K562 (cell line): ENCODE data around the gene ITGA1. TPM values are rescaled to one million over a fixed set of nuclear protein-coding genes. Genes with fewer than 3 reads are reported as not detected.

Experiments
- ATAC-seq: fragments of 200-7000 bp; cut with Tn5 transposase; 3 replicates; pipeline ENCODE4 v1.9.1; 2020; ENCODE audit warnings: moderate library complexity
- BruUV-seq: library from RNA; stranded (reverse); fragments of 400-500 nt; replicated peaks from 2 replicates; lab custom pipeline; 2021; lab: Mats Ljungman, UMichigan
- CTCF ChIA-PET: fragments of 300-600 bp; formaldehyde crosslinking; extraction: SDS; loops from one replicate; lab custom pipeline; 2021; ENCODE audit warnings: low intra/inter-chr PET ratio; lab: Yijun Ruan, JAX
- POLR2A ChIA-PET: fragments of 300-600, 350-650 bp; sonication (Branson Sonifier 250); formaldehyde crosslinking; extraction: SDS; loops from one replicate; lab custom pipeline; 2021; ENCODE audit warnings: antibody characterized with exemption, inconsistent platforms; lab: Yijun Ruan, JAX
- DNase-seq, 4 experiments: peaks; one replicate each; pipeline versions ENCODE4 v3.0.0 to v3.0.0-alpha.2; 2011 to 2018; ENCODE audit warnings: low spot score in 3 of 4, mixed read lengths in 3 of 4; ENCODE audit errors: extremely low read depth in 1 of 4
- FAIRE-seq: peaks from 2 replicates; lab custom pipeline; 2011; peaks lifted over from hg19 to GRCh38; lab: Jason Lieb, UNC
- H2AFZ ChIP-seq: 2 replicates; pipeline ENCODE4 v1.6.0; 2011; ENCODE audit warnings: low read depth, low read length, control low read depth, inconsistent platforms
- H3K27ac ChIP-seq: fragments of 200-600 bp; 3 replicates; pipeline ENCODE4 v1.8.0; 2011; ENCODE audit warnings: low read depth, mild to moderate bottlenecking, control low read depth, inconsistent platforms, low read length, moderate library complexity, mixed read lengths; ENCODE audit errors: extremely low read depth
- H3K27me3 ChIP-seq, 2 experiments: fragments of 300-600 bp in 1 of 2; 2 replicates in 1 of 2; 3 replicates in 1 of 2; pipeline versions ENCODE4 v1.6.0 to v1.8.0; 2011; ENCODE audit warnings: inconsistent platforms in 2 of 2, low read length in 2 of 2, mild to moderate bottlenecking in 1 of 2, mixed read lengths in 1 of 2, moderate library complexity in 1 of 2; ENCODE audit not compliant: control insufficient read depth in 2 of 2, insufficient read depth in 2 of 2
- H3K36me3 ChIP-seq: fragments of 300-600 bp; 3 replicates; pipeline ENCODE4 v1.8.0; 2011; ENCODE audit warnings: mild to moderate bottlenecking, low read length, inconsistent platforms; ENCODE audit not compliant: control insufficient read depth, insufficient read depth
- H3K4me1 ChIP-seq, 2 experiments: fragments of 200-600 bp in 1 of 2; replicated peaks in 1 of 2; 2 replicates in 1 of 2; 3 replicates in 1 of 2; pipeline versions ENCODE4 v1.5.1 to v1.8.0; 2011; ENCODE audit warnings: inconsistent platforms in 2 of 2, low read length in 2 of 2, mild to moderate bottlenecking in 1 of 2, mixed read lengths in 1 of 2, moderate library complexity in 1 of 2; ENCODE audit not compliant: control insufficient read depth in 2 of 2, insufficient read depth in 2 of 2
- H3K4me2 ChIP-seq: 2 replicates; pipeline ENCODE4 v1.6.1; 2011; ENCODE audit warnings: low read length, control low read depth, inconsistent platforms, mixed read lengths; ENCODE audit not compliant: insufficient read depth
- H3K4me3 ChIP-seq: fragments of 200-600 bp; sonication (generic), shearing (Covaris generic); 2 replicates; pipeline ENCODE4 v1.5.1; 2016; ENCODE audit warnings: control low read depth, inconsistent platforms
- H3K79me2 ChIP-seq: fragments of 200-600 bp; 3 replicates; pipeline ENCODE4 v1.8.0; 2011; ENCODE audit warnings: low read length, inconsistent platforms; ENCODE audit not compliant: control insufficient read depth, insufficient read depth
- H3K9ac ChIP-seq, 2 experiments: 2 replicates each; pipeline versions ENCODE4 v1.6.0 to v1.6.1; 2011; ENCODE audit warnings: low read depth in 2 of 2, low read length in 2 of 2, control low read depth in 1 of 2, inconsistent platforms in 1 of 2, mild to moderate bottlenecking in 1 of 2, mixed read lengths in 1 of 2; ENCODE audit not compliant: insufficient read depth in 1 of 2
- H3K9me1 ChIP-seq: one replicate; pipeline ENCODE4 v1.6.0; 2011; ENCODE audit warnings: inconsistent platforms, mild to moderate bottlenecking, low read length, moderate library complexity; ENCODE audit not compliant: control insufficient read depth, insufficient read depth
- H3K9me3 ChIP-seq: replicated peaks from 2 replicates; pipeline ENCODE4 v1.5.1; 2011; ENCODE audit warnings: low read depth, low read length, inconsistent platforms; ENCODE audit not compliant: control insufficient read depth, insufficient read depth
- H4K20me1 ChIP-seq: replicated peaks from 2 replicates; pipeline ENCODE4 v1.6.1; 2011; ENCODE audit warnings: low read length, inconsistent platforms, mixed read lengths; ENCODE audit not compliant: control insufficient read depth, insufficient read depth
- ARHGAP35 ChIP-seq: fragments of 450-650 bp; IDR thresholded peaks from 2 replicates; pipeline ENCODE4 v1.6.1; 2018; ENCODE audit not compliant: partially characterized antibody
- BHLHE40 ChIP-seq: IDR thresholded peaks from 2 replicates; pipeline ENCODE4 v1.6.1; 2011; ENCODE audit warnings: low read length, improper control_type of control experiment
- E2F1 ChIP-seq: sonication (generic); formaldehyde crosslinking; IDR thresholded peaks from 2 replicates; pipeline ENCODE4 v1.8.1; 2023; ENCODE audit warnings: mild to moderate bottlenecking, missing genetic modification reagents, moderate library complexity
- GTF2F1 ChIP-seq: IDR thresholded peaks from 2 replicates; pipeline ENCODE4 v1.6.1; 2011; ENCODE audit warnings: low read depth, low read length, improper control_type of control experiment
- MITF ChIP-seq: IDR thresholded peaks from 2 replicates; pipeline ENCODE4 v1.6.1; 2014; ENCODE audit warnings: antibody characterized with exemption
- PKNOX1 ChIP-seq: fragments of 450-650 bp; IDR thresholded peaks from 2 replicates; pipeline ENCODE4 v1.6.1; 2016
- PML ChIP-seq: IDR thresholded peaks from 2 replicates; pipeline ENCODE4 v1.6.1; 2012; ENCODE audit warnings: low read length, inconsistent platforms
- RBM22 ChIP-seq: fragments of 200-400 bp; formaldehyde crosslinking; IDR thresholded peaks from 2 replicates; pipeline ENCODE4 v1.6.1; 2018; ENCODE audit warnings: low read length, low read depth; ENCODE audit not compliant: poor library complexity, severe bottlenecking
- TEAD4 ChIP-seq, 2 experiments: sonication (generic) in 1 of 2; formaldehyde crosslinking in 1 of 2; IDR thresholded peaks; 2 replicates each; pipeline versions ENCODE4 v1.6.1 to v1.8.0; 2012 to 2022; ENCODE audit warnings: borderline replicate concordance in 1 of 2, inconsistent platforms in 1 of 2, low read length in 1 of 2, mild to moderate bottlenecking in 1 of 2, missing genetic modification reagents in 1 of 2
- ZNF3 ChIP-seq: fragments of 250-450 bp; sonication (Bioruptor Pico); IDR thresholded peaks from 2 replicates; pipeline ENCODE4 v1.5.0; 2021; ENCODE audit warnings: mild to moderate bottlenecking, moderate library complexity
- ZNF445 ChIP-seq: fragments of 250-450 bp; sonication (Bioruptor Pico); IDR thresholded peaks from 2 replicates; pipeline ENCODE4 v1.4.0; 2020; ENCODE audit warnings: low read depth, mild to moderate bottlenecking, moderate library complexity
- WGBS: fragments of 100-300 bp; shearing (Covaris generic); methylation state at CpG from one replicate; pipeline ENCODE4 v1.1.6; 2016; ENCODE audit warnings: low coverage, mixed read lengths; ENCODE audit not compliant: insufficient coverage; ENCODE audit errors: missing lambda C conversion rate; 5-methylcytosine and 5-hydroxymethylcytosine counted together
- in situ Hi-C: fragments of 300-500 bp; cut with MboI; formaldehyde crosslinking; loops from 4 replicates; pipeline ENCODE4 v1.15.0; 2018; ENCODE audit warnings: inconsistent platforms, mixed read lengths
- intact Hi-C: fragments of 100-400 bp; cut with micrococcal nuclease; formaldehyde crosslinking; loops from 2 replicates; pipeline ENCODE4 v1.14.2; 2022
- polyA plus RNA-seq, 8 experiments: library from polyadenylated mRNA; depleted of rRNA in 4 of 8; stranded (reverse) in 5 of 8; unstranded in 3 of 8; fragments of >200 nt; fragmentation: Nextera tagmentation in 2 of 8; fragmentation: Illumina TruSeq in 1 of 8; extraction: Ambion mirVana in 2 of 8; extraction: Trizol in 1 of 8; gene quantifications; 2 replicates each; pipeline versions ENCODE4 v1.2.1 to v1.2.3, GENCODE V29; 2011 to 2014; ENCODE audit warnings: inconsistent platforms in 1 of 8, missing spikeins in 1 of 8
- total RNA-seq, 7 experiments: library from RNA; depleted of rRNA in 6 of 7; stranded (reverse); fragments of >200 nt in 6 of 7; fragmentation: Illumina TruSeq in 2 of 7; extraction: Trizol in 2 of 7; gene quantifications; 2 replicates each; pipeline versions ENCODE4 v1.2.1 to v1.2.3, GENCODE V29; 2011 to 2021; ENCODE audit warnings: low replicate concordance in 1 of 7
- TF ChIP-seq, protein P1 (sequence below): sonication (generic); formaldehyde crosslinking; IDR thresholded peaks from 2 replicates; pipeline ENCODE4 v1.8.1; 2023; ENCODE audit warnings: missing genetic modification reagents, mild to moderate bottlenecking, borderline replicate concordance
- TF ChIP-seq, protein P2 (sequence below): fragments of 450-650 bp; formaldehyde crosslinking; IDR thresholded peaks from 2 replicates; pipeline ENCODE4 v1.4.0; 2020; ENCODE audit warnings: mild to moderate bottlenecking, moderate library complexity

Gene ITGA1
- total and polyA plus RNA-seq, 9 of the 15 experiments (the other 6 are each of a cell fraction or from before 2014, with no cell fraction given), result 0.04 to 0.22 TPM; not detected in 7

DNA sequence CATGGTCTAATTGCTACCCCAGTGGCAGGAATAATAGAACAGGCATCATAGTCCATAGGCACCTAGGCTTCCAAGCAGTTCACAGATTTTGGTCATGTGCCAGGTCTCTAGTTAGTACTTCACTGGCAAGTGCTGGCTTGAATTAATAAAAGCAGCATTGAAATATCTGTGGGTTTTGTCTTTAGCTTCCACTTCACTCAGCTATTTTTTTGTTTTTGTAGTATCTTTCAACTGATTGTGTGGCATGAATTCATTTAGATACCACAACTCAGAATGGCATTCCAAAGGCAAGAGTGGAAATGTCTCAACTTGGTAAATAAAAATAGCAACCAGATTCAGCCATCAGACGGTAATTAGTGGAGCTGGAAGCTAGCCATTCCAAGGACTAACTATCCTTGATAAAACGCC, 173.6 kb downstream of the ITGA1 start:
- Histone ChIP-seq H3K79me2 (no peaks in the 10 kb centered on the region), H3K9me3 (no peaks in the 10 kb centered on the region), H2AFZ (no peak overlapping the region), H3K27ac (no peak overlapping the region), H3K9ac (no peak overlapping the region), H4K20me1 (no peaks in the 10 kb centered on the region), H3K36me3 (no peaks in the 10 kb centered on the region), H3K4me3 (no peak overlapping the region), H3K27me3 (no peaks in the 10 kb centered on the region), H3K4me2 (no peak overlapping the region), H3K4me1 (no peaks in the 10 kb centered on the region), H3K9me1 (no peaks in the 10 kb centered on the region)
- DNase-seq (no peak), FAIRE-seq (no peak), ATAC-seq (no peak)
- intact Hi-C loops (no loop called here), in situ Hi-C loops (no loop called here)
- WGBS, result 0% methylated on average over 2 of the region's 2 CpGs
- POLR2A ChIA-PET, result no interaction called here
- CTCF ChIA-PET, result no interaction called here
- BruUV-seq, result no TSS peak
- TF ChIP-seq ZNF445, result no peak
- no peak for TF ChIP-seq PKNOX1
- TF ChIP-seq ARHGAP35, result no peak
- TF ChIP-seq PML, result no peak
- no peak for TF ChIP-seq ZNF3 (CRISPR knock-in tag)
- TF ChIP-seq TEAD4 (IDR thresholded peaks at IDR 0.05; ENCODE audit: low read length), result no peak
- no peak for TF ChIP-seq TEAD4 (CRISPR knock-in tag; IDR thresholded peaks at IDR 0.05; ENCODE audit: borderline replicate concordance)
- no peak for TF ChIP-seq RBM22
- no peak for TF ChIP-seq BHLHE40
- TF ChIP-seq GTF2F1, result no peak
- TF ChIP-seq, protein P1, sequence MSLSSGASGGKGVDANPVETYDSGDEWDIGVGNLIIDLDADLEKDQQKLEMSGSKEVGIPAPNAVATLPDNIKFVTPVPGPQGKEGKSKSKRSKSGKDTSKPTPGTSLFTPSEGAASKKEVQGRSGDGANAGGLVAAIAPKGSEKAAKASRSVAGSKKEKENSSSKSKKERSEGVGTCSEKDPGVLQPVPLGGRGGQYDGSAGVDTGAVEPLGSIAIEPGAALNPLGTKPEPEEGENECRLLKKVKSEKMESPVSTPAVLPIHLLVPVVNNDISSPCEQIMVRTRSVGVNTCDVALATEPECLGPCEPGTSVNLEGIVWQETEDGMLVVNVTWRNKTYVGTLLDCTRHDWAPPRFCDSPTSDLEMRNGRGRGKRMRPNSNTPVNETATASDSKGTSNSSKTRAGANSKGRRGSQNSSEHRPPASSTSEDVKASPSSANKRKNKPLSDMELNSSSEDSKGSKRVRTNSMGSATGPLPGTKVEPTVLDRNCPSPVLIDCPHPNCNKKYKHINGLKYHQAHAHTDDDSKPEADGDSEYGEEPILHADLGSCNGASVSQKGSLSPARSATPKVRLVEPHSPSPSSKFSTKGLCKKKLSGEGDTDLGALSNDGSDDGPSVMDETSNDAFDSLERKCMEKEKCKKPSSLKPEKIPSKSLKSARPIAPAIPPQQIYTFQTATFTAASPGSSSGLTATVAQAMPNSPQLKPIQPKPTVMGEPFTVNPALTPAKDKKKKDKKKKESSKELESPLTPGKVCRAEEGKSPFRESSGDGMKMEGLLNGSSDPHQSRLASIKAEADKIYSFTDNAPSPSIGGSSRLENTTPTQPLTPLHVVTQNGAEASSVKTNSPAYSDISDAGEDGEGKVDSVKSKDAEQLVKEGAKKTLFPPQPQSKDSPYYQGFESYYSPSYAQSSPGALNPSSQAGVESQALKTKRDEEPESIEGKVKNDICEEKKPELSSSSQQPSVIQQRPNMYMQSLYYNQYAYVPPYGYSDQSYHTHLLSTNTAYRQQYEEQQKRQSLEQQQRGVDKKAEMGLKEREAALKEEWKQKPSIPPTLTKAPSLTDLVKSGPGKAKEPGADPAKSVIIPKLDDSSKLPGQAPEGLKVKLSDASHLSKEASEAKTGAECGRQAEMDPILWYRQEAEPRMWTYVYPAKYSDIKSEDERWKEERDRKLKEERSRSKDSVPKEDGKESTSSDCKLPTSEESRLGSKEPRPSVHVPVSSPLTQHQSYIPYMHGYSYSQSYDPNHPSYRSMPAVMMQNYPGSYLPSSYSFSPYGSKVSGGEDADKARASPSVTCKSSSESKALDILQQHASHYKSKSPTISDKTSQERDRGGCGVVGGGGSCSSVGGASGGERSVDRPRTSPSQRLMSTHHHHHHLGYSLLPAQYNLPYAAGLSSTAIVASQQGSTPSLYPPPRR, result no peak
- TF ChIP-seq, protein P2, sequence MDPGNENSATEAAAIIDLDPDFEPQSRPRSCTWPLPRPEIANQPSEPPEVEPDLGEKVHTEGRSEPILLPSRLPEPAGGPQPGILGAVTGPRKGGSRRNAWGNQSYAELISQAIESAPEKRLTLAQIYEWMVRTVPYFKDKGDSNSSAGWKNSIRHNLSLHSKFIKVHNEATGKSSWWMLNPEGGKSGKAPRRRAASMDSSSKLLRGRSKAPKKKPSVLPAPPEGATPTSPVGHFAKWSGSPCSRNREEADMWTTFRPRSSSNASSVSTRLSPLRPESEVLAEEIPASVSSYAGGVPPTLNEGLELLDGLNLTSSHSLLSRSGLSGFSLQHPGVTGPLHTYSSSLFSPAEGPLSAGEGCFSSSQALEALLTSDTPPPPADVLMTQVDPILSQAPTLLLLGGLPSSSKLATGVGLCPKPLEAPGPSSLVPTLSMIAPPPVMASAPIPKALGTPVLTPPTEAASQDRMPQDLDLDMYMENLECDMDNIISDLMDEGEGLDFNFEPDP (CRISPR knock-in tag), result no peak
- no peak for TF ChIP-seq E2F1 (CRISPR knock-in tag)
- no peak for TF ChIP-seq MITF
